GM18951 (cell line): ENCODE measurements around the gene OS9.

Experiments used
- POLR2A ChIP-seq: IDR thresholded peaks from 4 replicates; pipeline ENCODE4 v1.6.1; 2011; ENCODE audit warnings: mild to moderate bottlenecking; ENCODE audit not compliant: insufficient read length, insufficient read depth; ENCODE audit errors: extremely low read depth
- in situ Hi-C: fragments of 300-500 bp; cut with MboI; formaldehyde crosslinking; loops from one replicate; pipeline ENCODE4 v1.12.0; 2022; ENCODE audit warnings: low sequenced_read_pairs, mixed read lengths, inconsistent platforms; ENCODE audit not compliant: unreplicated experiment

OS9 gene

GRCh38 chr12:57765698-57766463 is 71.9 kb downstream of the OS9 start:
- in situ Hi-C loops: no loop called here
- TF ChIP-seq POLR2A: no peak

- TF ChIP-seq POLR2A: no peak
- in situ Hi-C loops: no loop called here
These were observed 72.8 kb downstream of the OS9 start, which contains the start of gene CYP27B1 for GRCh38 chr12:57766464-57767304. TSS of gene CYP27B1 (minus strand) at chr12:57767078. CDS start at chr12:57767041, 37 bp downstream.

GRCh38 chr12:57767305-57767698 is 73.4 kb downstream of the OS9 start:
- TF ChIP-seq POLR2A: no peak
- in situ Hi-C loops: no loop called here

- in situ Hi-C loops: no loop called here
- no peak for TF ChIP-seq POLR2A
These were observed 73.9 kb downstream of the OS9 start for GRCh38 chr12:57767876-57768275.

- no peak for TF ChIP-seq POLR2A
- in situ Hi-C loops: no loop called here
These were observed 75.7 kb downstream of the OS9 start for GRCh38 chr12:57769594-57769993.

GRCh38 chr12:57770734-57771133 is 76.8 kb downstream of the OS9 start:
- TF ChIP-seq POLR2A: no peak
- in situ Hi-C loops: no loop called here
